Thyroid gland (tissue), 4 donors: ENCODE data around the gene CUEDC1.

Experiments used
- POLR2A ChIP-seq, 2 donors: fragments of 450-650 bp; IDR thresholded peaks; one replicate each; pipeline ENCODE4 v1.6.1; 2017; ENCODE audit warnings: antibody characterized with exemption in 2 of 2, mild to moderate bottlenecking in 2 of 2, moderate library complexity in 1 of 2
- TF ChIP-seq, protein P1 (sequence below), 6 experiments: fragments of 200-600 bp in 3 of 6; fragments of 450-650 bp in 3 of 6; sonication (generic) in 3 of 6; IDR thresholded peaks; one replicate each; pipeline ENCODE4 v1.5.1; 2016 to 2019; ENCODE audit warnings: antibody characterized with exemption in 6 of 6, mild to moderate bottlenecking in 2 of 6, inconsistent platforms in 1 of 6, moderate library complexity in 1 of 6

DNA sequence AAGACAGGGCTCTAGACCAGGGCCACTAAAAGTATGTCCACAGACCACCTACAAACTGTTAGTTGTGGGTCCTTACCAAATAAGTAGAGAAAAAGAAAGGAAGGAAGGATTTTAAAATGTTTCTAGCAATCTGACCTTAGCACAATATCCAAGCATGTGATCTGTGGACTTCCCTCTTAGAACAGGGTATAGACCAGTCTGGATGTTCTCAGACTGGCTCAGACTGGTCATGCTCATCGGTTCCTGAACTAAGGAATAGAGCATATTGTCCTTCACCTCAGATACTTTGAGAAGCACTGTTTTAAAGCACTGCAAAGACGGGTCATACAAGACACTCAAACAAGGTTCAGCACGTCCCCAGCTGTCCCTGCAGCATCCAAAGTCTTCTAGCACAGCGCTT is 25.8 kb downstream of the CUEDC1 start:
- TF ChIP-seq, protein P1, sequence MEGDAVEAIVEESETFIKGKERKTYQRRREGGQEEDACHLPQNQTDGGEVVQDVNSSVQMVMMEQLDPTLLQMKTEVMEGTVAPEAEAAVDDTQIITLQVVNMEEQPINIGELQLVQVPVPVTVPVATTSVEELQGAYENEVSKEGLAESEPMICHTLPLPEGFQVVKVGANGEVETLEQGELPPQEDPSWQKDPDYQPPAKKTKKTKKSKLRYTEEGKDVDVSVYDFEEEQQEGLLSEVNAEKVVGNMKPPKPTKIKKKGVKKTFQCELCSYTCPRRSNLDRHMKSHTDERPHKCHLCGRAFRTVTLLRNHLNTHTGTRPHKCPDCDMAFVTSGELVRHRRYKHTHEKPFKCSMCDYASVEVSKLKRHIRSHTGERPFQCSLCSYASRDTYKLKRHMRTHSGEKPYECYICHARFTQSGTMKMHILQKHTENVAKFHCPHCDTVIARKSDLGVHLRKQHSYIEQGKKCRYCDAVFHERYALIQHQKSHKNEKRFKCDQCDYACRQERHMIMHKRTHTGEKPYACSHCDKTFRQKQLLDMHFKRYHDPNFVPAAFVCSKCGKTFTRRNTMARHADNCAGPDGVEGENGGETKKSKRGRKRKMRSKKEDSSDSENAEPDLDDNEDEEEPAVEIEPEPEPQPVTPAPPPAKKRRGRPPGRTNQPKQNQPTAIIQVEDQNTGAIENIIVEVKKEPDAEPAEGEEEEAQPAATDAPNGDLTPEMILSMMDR (IDR thresholded peaks at IDR 0.05), result no peak
- no peak for TF ChIP-seq POLR2A (IDR thresholded peaks at IDR 0.05)
